H1 (cell line): Measurements from ENCODE around the gene BTNL8. TPM values are rescaled to one million over a fixed set of nuclear protein-coding genes. Genes with fewer than 3 reads are reported as not detected.

Experiments used
- CTCF ChIA-PET: fragments of 300-600 bp; sonication (Branson Sonifier 250); formaldehyde crosslinking; loops from one replicate; lab custom pipeline; 2021; ENCODE audit not compliant: partially characterized antibody; lab: Charles Lee
- POLR2A ChIA-PET: fragments of 300-600 bp; sonication (Branson Sonifier 250); formaldehyde crosslinking; loops from one replicate; lab custom pipeline; 2021; ENCODE audit warnings: inconsistent platforms; ENCODE audit not compliant: partially characterized antibody; lab: Charles Lee
- DNase-seq, 2 experiments: peaks; one replicate each; pipeline versions ENCODE4 v3.0.0 to v3.0.0-alpha.2; 2010 to 2022; ENCODE audit warnings: low spot score in 2 of 2, low read depth in 1 of 2, mixed read lengths in 1 of 2
- FAIRE-seq: peaks from 2 replicates; lab custom pipeline; 2011; peaks lifted over from hg19 to GRCh38; lab: Jason Lieb, UNC
- H2AFZ ChIP-seq: 2 replicates; pipeline ENCODE4 v1.8.1; 2012; ENCODE audit warnings: low read length, inconsistent platforms
- H2AK5ac ChIP-seq: 2 replicates; pipeline ENCODE4 v1.6.1; 2013; ENCODE audit warnings: low read depth, low read length
- H2BK120ac ChIP-seq: replicated peaks from 2 replicates; pipeline ENCODE3; 2013; ENCODE audit warnings: low read depth, low read length, inconsistent platforms
- H2BK12ac ChIP-seq: 2 replicates; pipeline ENCODE4 v1.6.1; 2013; ENCODE audit warnings: low read depth, low read length
- H2BK15ac ChIP-seq: 2 replicates; pipeline ENCODE4 v1.6.1; 2013; ENCODE audit warnings: low read length
- H2BK20ac ChIP-seq: 2 replicates; pipeline ENCODE4 v1.6.1; 2013; ENCODE audit warnings: low read length
- H2BK5ac ChIP-seq: 2 replicates; pipeline ENCODE4 v1.6.1; 2013; ENCODE audit warnings: low read depth, low read length
- H3K14ac ChIP-seq: 2 replicates; pipeline ENCODE4 v1.6.1; 2013; ENCODE audit warnings: inconsistent platforms; ENCODE audit not compliant: insufficient read length
- H3K18ac ChIP-seq: 2 replicates; pipeline ENCODE4 v1.6.1; 2013; ENCODE audit warnings: low read length; ENCODE audit errors: extremely low read depth
- H3K23ac ChIP-seq: 2 replicates; pipeline ENCODE4 v1.6.1; 2013; ENCODE audit warnings: inconsistent platforms; ENCODE audit not compliant: insufficient read length
- H3K23me2 ChIP-seq: 2 replicates; pipeline ENCODE4 v1.6.1; 2013; ENCODE audit warnings: low read depth, low read length
- H3K27ac ChIP-seq: 2 replicates; pipeline ENCODE4 v1.6.1; 2011; ENCODE audit warnings: low read depth, low read length, inconsistent platforms
- H3K27me3 ChIP-seq, 4 experiments: replicated peaks in 1 of 4; 1 replicate in 1 of 4; 2 replicates in 3 of 4; pipeline versions ENCODE4 v1.6.1 to v1.8.1; 2011 to 2013; ENCODE audit warnings: low read length in 3 of 4, mild to moderate bottlenecking in 3 of 4, inconsistent platforms in 2 of 4, mixed read lengths in 2 of 4, moderate library complexity in 1 of 4; ENCODE audit not compliant: control insufficient read depth in 3 of 4, insufficient read depth in 3 of 4; ENCODE audit errors: extremely low read depth in 1 of 4
- H3K36me3 ChIP-seq, 4 experiments: 2 replicates each; pipeline versions ENCODE4 v1.6.1 to v1.8.1; 2011 to 2013; ENCODE audit warnings: mild to moderate bottlenecking in 4 of 4, low read length in 3 of 4, moderate library complexity in 2 of 4, control low read depth in 1 of 4, inconsistent platforms in 1 of 4; ENCODE audit not compliant: insufficient read depth in 4 of 4, control insufficient read depth in 2 of 4
- H3K4ac ChIP-seq: replicated peaks from 2 replicates; pipeline ENCODE3; 2013; ENCODE audit warnings: low read length, low read depth, mixed read lengths, inconsistent platforms; ENCODE audit not compliant: insufficient read length
- H3K4me1 ChIP-seq, 4 experiments: replicated peaks in 1 of 4; 1 replicate in 1 of 4; 2 replicates in 3 of 4; pipeline versions ENCODE4 v1.6.1 to v1.8.1; 2011 to 2013; ENCODE audit warnings: low read length in 3 of 4, inconsistent platforms in 2 of 4, mixed read lengths in 1 of 4; ENCODE audit not compliant: insufficient read depth in 4 of 4, control insufficient read depth in 3 of 4
- H3K4me2 ChIP-seq, 2 experiments: 2 replicates each; pipeline versions ENCODE4 v1.6.1 to v1.8.1; 2011 to 2013; ENCODE audit warnings: low read depth in 2 of 2, low read length in 2 of 2, control low read depth in 1 of 2, inconsistent platforms in 1 of 2, mild to moderate bottlenecking in 1 of 2; ENCODE audit not compliant: insufficient read depth in 1 of 2
- H3K4me3 ChIP-seq, 4 experiments: fragments of 200-600, 300-600 bp in 1 of 4; sonication (generic), shearing (Covaris generic), sonication (Bioruptor Twin) in 1 of 4; 2 replicates each; pipeline versions ENCODE4 v1.5.1 to v1.8.1; 2011 to 2016; ENCODE audit warnings: low read length in 4 of 4, low read depth in 3 of 4, control low read depth in 2 of 4, inconsistent platforms in 2 of 4, mild to moderate bottlenecking in 2 of 4, mixed read lengths in 1 of 4, moderate library complexity in 1 of 4; ENCODE audit not compliant: insufficient read depth in 2 of 4; ENCODE audit errors: extremely low read depth in 1 of 4
- H3K56ac ChIP-seq: replicated peaks from 2 replicates; pipeline ENCODE3; 2013; ENCODE audit warnings: low read depth, mild to moderate bottlenecking, mixed read lengths, low read length, inconsistent platforms; ENCODE audit not compliant: insufficient read length
- H3K79me1 ChIP-seq: 2 replicates; pipeline ENCODE4 v1.6.1; 2013; ENCODE audit warnings: low read depth, low read length, control low read depth
- H3K79me2 ChIP-seq, 2 experiments: 2 replicates each; pipeline versions ENCODE4 v1.6.1 to v1.8.1; 2012 to 2013; ENCODE audit warnings: low read length in 2 of 2, mild to moderate bottlenecking in 2 of 2, inconsistent platforms in 1 of 2; ENCODE audit not compliant: insufficient read depth in 2 of 2, control insufficient read depth in 1 of 2
- H3K9ac ChIP-seq, 4 experiments: replicated peaks in 1 of 4; 1 replicate in 1 of 4; 2 replicates in 3 of 4; pipeline versions ENCODE4 v1.6.1 to v1.8.1; 2011 to 2013; ENCODE audit warnings: low read depth in 3 of 4, low read length in 3 of 4, control low read depth in 2 of 4, mild to moderate bottlenecking in 2 of 4, moderate library complexity in 2 of 4, inconsistent platforms in 1 of 4; ENCODE audit errors: extremely low read depth in 1 of 4
- H3K9me3 ChIP-seq, 2 experiments: 2 replicates each; pipeline versions ENCODE4 v1.6.1 to v1.8.1; 2012 to 2013; ENCODE audit warnings: mild to moderate bottlenecking in 2 of 2, moderate library complexity in 2 of 2, control low read depth in 1 of 2, inconsistent platforms in 1 of 2, low read depth in 1 of 2, low read length in 1 of 2, mixed read lengths in 1 of 2; ENCODE audit not compliant: insufficient read depth in 2 of 2
- H4K20me1 ChIP-seq, 2 experiments: replicated peaks in 1 of 2; 2 replicates each; pipeline versions ENCODE3 to v1.8.1; 2011 to 2013; ENCODE audit warnings: inconsistent platforms in 2 of 2, low read length in 2 of 2, mild to moderate bottlenecking in 1 of 2; ENCODE audit not compliant: insufficient read depth in 2 of 2, control insufficient read depth in 1 of 2
- H4K5ac ChIP-seq: 2 replicates; pipeline ENCODE4 v1.6.1; 2013; ENCODE audit warnings: low read length, low read depth, mixed read lengths, inconsistent platforms; ENCODE audit not compliant: insufficient read length
- H4K8ac ChIP-seq: 2 replicates; pipeline ENCODE4 v1.8.0; 2013; ENCODE audit warnings: mild to moderate bottlenecking, moderate library complexity, low read length, inconsistent platforms; ENCODE audit not compliant: insufficient read depth; ENCODE audit errors: extremely low read depth
- H4K91ac ChIP-seq: replicated peaks from 2 replicates; pipeline ENCODE3; 2013; ENCODE audit warnings: low read length, mixed read lengths, inconsistent platforms; ENCODE audit not compliant: insufficient read length
- BRCA1 ChIP-seq: IDR thresholded peaks from 2 replicates; pipeline ENCODE4 v1.6.1; 2012; ENCODE audit warnings: low read depth, low read length, improper control_type of control experiment
- KDM5A ChIP-seq: fragments of 200-600 bp; IDR thresholded peaks from 2 replicates; pipeline ENCODE4 v1.7.1; 2012; ENCODE audit warnings: mild to moderate bottlenecking, low read length, inconsistent platforms, mixed read lengths
- TAF7 ChIP-seq: optimal IDR thresholded peaks from 2 replicates; pipeline ENCODE3; 2011; ENCODE audit warnings: low read depth, mild to moderate bottlenecking, inconsistent platforms, low read length, moderate library complexity, borderline replicate concordance
- polyA plus RNA-seq, 7 experiments: library from polyadenylated mRNA; depleted of rRNA in 3 of 7; stranded (reverse) in 5 of 7; unstranded in 2 of 7; fragments of >200 nt in 5 of 7; fragments of 200-250 nt in 2 of 7; gene quantifications; 1 replicate in 5 of 7; 2 replicates in 1 of 7; 4 replicates in 1 of 7; pipeline versions ENCODE4 v1.2.1 to v1.2.3, GENCODE V29; 2011 to 2013; ENCODE audit warnings: missing spikeins in 2 of 7, mixed read lengths in 2 of 7
- total RNA-seq: library from RNA; stranded (reverse); fragmentation: NEBNext Ultra II Directional; extraction: Animal tissue kit (Norgen Biotek cat#: 25700); gene quantifications from 2 replicates; pipeline ENCODE4 v1.2.1, GENCODE V29; 2021

Gene BTNL8
- total and polyA plus RNA-seq, 2 of the 8 experiments (the other 6 are each of a cell fraction or from before 2014, with no cell fraction given) = 0.32 to 0.48 TPM

- Histone ChIP-seq H3K18ac (no peak overlapping the region), H4K91ac (no peak overlapping the region), H3K79me1 (no peaks in the 10 kb centered on the region), H4K20me1 (no peaks in the 10 kb centered on the region), H3K4me3 (no peak overlapping the region), H2BK120ac (no peak overlapping the region), H3K27me3 (no peaks in the 10 kb centered on the region), H3K23ac (no peak overlapping the region), H3K4ac (no peak overlapping the region), H2BK5ac (no peak overlapping the region), H2BK20ac (no peak overlapping the region), H3K9me3 (peaks cover 11 to 22% of the 10 kb centered on the region in 2 experiments), H3K14ac (no peak overlapping the region), H3K56ac (no peak overlapping the region), H3K23me2 (no peaks in the 10 kb centered on the region), H4K8ac (no peak overlapping the region), H3K79me2 (no peaks in the 10 kb centered on the region), H3K9ac (no peak overlapping the region), H2AFZ (no peak overlapping the region), H3K4me2 (no peak overlapping the region), H4K5ac (no peak overlapping the region), H3K27ac (no peak overlapping the region), H3K36me3 (no peaks in the 10 kb centered on the region), H2BK15ac (no peak overlapping the region), H3K4me1 (no peaks in the 10 kb centered on the region), H2AK5ac (no peak overlapping the region), H2BK12ac (no peak overlapping the region)
- CTCF ChIA-PET = no interaction called here
- FAIRE-seq = no peak
- no peak for DNase-seq
- TF ChIP-seq KDM5A (no peak), BRCA1 (no peak), TAF7 (no peak)
- POLR2A ChIA-PET = no interaction called here
These were observed 33.7 kb downstream of the BTNL8 start for GRCh38 chr5:180932660-180933059.
